H1 (cell line): ENCODE results near the gene LSM3. TPM values are rescaled to one million over a fixed set of nuclear protein-coding genes. Genes with fewer than 3 reads are reported as not detected.

Source experiments
- CTCF ChIA-PET: fragments of 300-600 bp; sonication (Branson Sonifier 250); formaldehyde crosslinking; loops from one replicate; lab custom pipeline; 2021; ENCODE audit not compliant: partially characterized antibody; lab: Charles Lee
- POLR2A ChIA-PET: fragments of 300-600 bp; sonication (Branson Sonifier 250); formaldehyde crosslinking; loops from one replicate; lab custom pipeline; 2021; ENCODE audit warnings: inconsistent platforms; ENCODE audit not compliant: partially characterized antibody; lab: Charles Lee
- DNase-seq, 2 experiments: peaks; one replicate each; pipeline versions ENCODE4 v3.0.0 to v3.0.0-alpha.2; 2010 to 2022; ENCODE audit warnings: low spot score in 2 of 2, low read depth in 1 of 2, mixed read lengths in 1 of 2
- FAIRE-seq: peaks from 2 replicates; lab custom pipeline; 2011; peaks lifted over from hg19 to GRCh38; lab: Jason Lieb, UNC
- H2AFZ ChIP-seq: 2 replicates; pipeline ENCODE4 v1.8.1; 2012; ENCODE audit warnings: low read length, inconsistent platforms
- H2AK5ac ChIP-seq: 2 replicates; pipeline ENCODE4 v1.6.1; 2013; ENCODE audit warnings: low read depth, low read length
- H2BK120ac ChIP-seq: replicated peaks from 2 replicates; pipeline ENCODE3; 2013; ENCODE audit warnings: low read depth, low read length, inconsistent platforms
- H2BK12ac ChIP-seq: 2 replicates; pipeline ENCODE4 v1.6.1; 2013; ENCODE audit warnings: low read depth, low read length
- H2BK15ac ChIP-seq: 2 replicates; pipeline ENCODE4 v1.6.1; 2013; ENCODE audit warnings: low read length
- H2BK20ac ChIP-seq: 2 replicates; pipeline ENCODE4 v1.6.1; 2013; ENCODE audit warnings: low read length
- H2BK5ac ChIP-seq: 2 replicates; pipeline ENCODE4 v1.6.1; 2013; ENCODE audit warnings: low read depth, low read length
- H3K14ac ChIP-seq: 2 replicates; pipeline ENCODE4 v1.6.1; 2013; ENCODE audit warnings: inconsistent platforms; ENCODE audit not compliant: insufficient read length
- H3K18ac ChIP-seq: 2 replicates; pipeline ENCODE4 v1.6.1; 2013; ENCODE audit warnings: low read length; ENCODE audit errors: extremely low read depth
- H3K23ac ChIP-seq: 2 replicates; pipeline ENCODE4 v1.6.1; 2013; ENCODE audit warnings: inconsistent platforms; ENCODE audit not compliant: insufficient read length
- H3K23me2 ChIP-seq: 2 replicates; pipeline ENCODE4 v1.6.1; 2013; ENCODE audit warnings: low read depth, low read length
- H3K27ac ChIP-seq: 2 replicates; pipeline ENCODE4 v1.6.1; 2011; ENCODE audit warnings: low read depth, low read length, inconsistent platforms
- H3K27me3 ChIP-seq, 4 experiments: replicated peaks in 1 of 4; 1 replicate in 1 of 4; 2 replicates in 3 of 4; pipeline versions ENCODE4 v1.6.1 to v1.8.1; 2011 to 2013; ENCODE audit warnings: low read length in 3 of 4, mild to moderate bottlenecking in 3 of 4, inconsistent platforms in 2 of 4, mixed read lengths in 2 of 4, moderate library complexity in 1 of 4; ENCODE audit not compliant: control insufficient read depth in 3 of 4, insufficient read depth in 3 of 4; ENCODE audit errors: extremely low read depth in 1 of 4
- H3K36me3 ChIP-seq, 4 experiments: 2 replicates each; pipeline versions ENCODE4 v1.6.1 to v1.8.1; 2011 to 2013; ENCODE audit warnings: mild to moderate bottlenecking in 4 of 4, low read length in 3 of 4, moderate library complexity in 2 of 4, control low read depth in 1 of 4, inconsistent platforms in 1 of 4; ENCODE audit not compliant: insufficient read depth in 4 of 4, control insufficient read depth in 2 of 4
- H3K4ac ChIP-seq: replicated peaks from 2 replicates; pipeline ENCODE3; 2013; ENCODE audit warnings: low read length, low read depth, mixed read lengths, inconsistent platforms; ENCODE audit not compliant: insufficient read length
- H3K4me1 ChIP-seq, 4 experiments: replicated peaks in 1 of 4; 1 replicate in 1 of 4; 2 replicates in 3 of 4; pipeline versions ENCODE4 v1.6.1 to v1.8.1; 2011 to 2013; ENCODE audit warnings: low read length in 3 of 4, inconsistent platforms in 2 of 4, mixed read lengths in 1 of 4; ENCODE audit not compliant: insufficient read depth in 4 of 4, control insufficient read depth in 3 of 4
- H3K4me2 ChIP-seq, 2 experiments: 2 replicates each; pipeline versions ENCODE4 v1.6.1 to v1.8.1; 2011 to 2013; ENCODE audit warnings: low read depth in 2 of 2, low read length in 2 of 2, control low read depth in 1 of 2, inconsistent platforms in 1 of 2, mild to moderate bottlenecking in 1 of 2; ENCODE audit not compliant: insufficient read depth in 1 of 2
- H3K4me3 ChIP-seq, 4 experiments: fragments of 200-600, 300-600 bp in 1 of 4; sonication (generic), shearing (Covaris generic), sonication (Bioruptor Twin) in 1 of 4; 2 replicates each; pipeline versions ENCODE4 v1.5.1 to v1.8.1; 2011 to 2016; ENCODE audit warnings: low read length in 4 of 4, low read depth in 3 of 4, control low read depth in 2 of 4, inconsistent platforms in 2 of 4, mild to moderate bottlenecking in 2 of 4, mixed read lengths in 1 of 4, moderate library complexity in 1 of 4; ENCODE audit not compliant: insufficient read depth in 2 of 4; ENCODE audit errors: extremely low read depth in 1 of 4
- H3K56ac ChIP-seq: replicated peaks from 2 replicates; pipeline ENCODE3; 2013; ENCODE audit warnings: low read depth, mild to moderate bottlenecking, mixed read lengths, low read length, inconsistent platforms; ENCODE audit not compliant: insufficient read length
- H3K79me1 ChIP-seq: 2 replicates; pipeline ENCODE4 v1.6.1; 2013; ENCODE audit warnings: low read depth, low read length, control low read depth
- H3K79me2 ChIP-seq, 2 experiments: 2 replicates each; pipeline versions ENCODE4 v1.6.1 to v1.8.1; 2012 to 2013; ENCODE audit warnings: low read length in 2 of 2, mild to moderate bottlenecking in 2 of 2, inconsistent platforms in 1 of 2; ENCODE audit not compliant: insufficient read depth in 2 of 2, control insufficient read depth in 1 of 2
- H3K9ac ChIP-seq, 4 experiments: replicated peaks in 1 of 4; 1 replicate in 1 of 4; 2 replicates in 3 of 4; pipeline versions ENCODE4 v1.6.1 to v1.8.1; 2011 to 2013; ENCODE audit warnings: low read depth in 3 of 4, low read length in 3 of 4, control low read depth in 2 of 4, mild to moderate bottlenecking in 2 of 4, moderate library complexity in 2 of 4, inconsistent platforms in 1 of 4; ENCODE audit errors: extremely low read depth in 1 of 4
- H3K9me3 ChIP-seq, 2 experiments: 2 replicates each; pipeline versions ENCODE4 v1.6.1 to v1.8.1; 2012 to 2013; ENCODE audit warnings: mild to moderate bottlenecking in 2 of 2, moderate library complexity in 2 of 2, control low read depth in 1 of 2, inconsistent platforms in 1 of 2, low read depth in 1 of 2, low read length in 1 of 2, mixed read lengths in 1 of 2; ENCODE audit not compliant: insufficient read depth in 2 of 2
- H4K20me1 ChIP-seq, 2 experiments: replicated peaks in 1 of 2; 2 replicates each; pipeline versions ENCODE3 to v1.8.1; 2011 to 2013; ENCODE audit warnings: inconsistent platforms in 2 of 2, low read length in 2 of 2, mild to moderate bottlenecking in 1 of 2; ENCODE audit not compliant: insufficient read depth in 2 of 2, control insufficient read depth in 1 of 2
- H4K5ac ChIP-seq: 2 replicates; pipeline ENCODE4 v1.6.1; 2013; ENCODE audit warnings: low read length, low read depth, mixed read lengths, inconsistent platforms; ENCODE audit not compliant: insufficient read length
- H4K8ac ChIP-seq: 2 replicates; pipeline ENCODE4 v1.8.0; 2013; ENCODE audit warnings: mild to moderate bottlenecking, moderate library complexity, low read length, inconsistent platforms; ENCODE audit not compliant: insufficient read depth; ENCODE audit errors: extremely low read depth
- H4K91ac ChIP-seq: replicated peaks from 2 replicates; pipeline ENCODE3; 2013; ENCODE audit warnings: low read length, mixed read lengths, inconsistent platforms; ENCODE audit not compliant: insufficient read length
- CTCF ChIP-seq, 3 experiments: IDR thresholded peaks; 1 replicate in 2 of 3; 2 replicates in 1 of 3; pipeline versions ENCODE4 v1.5.1 to v1.6.1; 2011; ENCODE audit warnings: low read length in 3 of 3, mild to moderate bottlenecking in 3 of 3, inconsistent platforms in 2 of 3, low read depth in 1 of 3, moderate library complexity in 1 of 3; ENCODE audit not compliant: insufficient read depth in 1 of 3; ENCODE audit errors: control extremely low read depth in 1 of 3
- EGR1 ChIP-seq: IDR thresholded peaks from 2 replicates; pipeline ENCODE4 v1.6.1; 2011; ENCODE audit warnings: low read depth, low read length, borderline replicate concordance
- EZH2 ChIP-seq: fragments of 200-600 bp; sonication (generic); IDR thresholded peaks from 2 replicates; pipeline ENCODE4 v1.7.1; 2012; ENCODE audit warnings: low read depth, mild to moderate bottlenecking, moderate library complexity, low read length, inconsistent platforms; ENCODE audit not compliant: severe bottlenecking
- GTF2F1 ChIP-seq: IDR thresholded peaks from 2 replicates; pipeline ENCODE4 v1.6.1; 2012; ENCODE audit warnings: low read depth, low read length, improper control_type of control experiment, borderline replicate concordance
- POU5F1 ChIP-seq: IDR thresholded peaks from 2 replicates; pipeline ENCODE4 v1.6.1; 2011; ENCODE audit warnings: low read depth, mild to moderate bottlenecking, low read length, moderate library complexity
- RAD21 ChIP-seq, 2 experiments: IDR thresholded peaks in 1 of 2; conservative IDR thresholded peaks in 1 of 2; 2 replicates each; pipeline ENCODE4 v1.6.1; 2011; ENCODE audit warnings: low read depth in 2 of 2, low read length in 2 of 2, improper control_type of control experiment in 1 of 2, inconsistent platforms in 1 of 2, mild to moderate bottlenecking in 1 of 2, moderate library complexity in 1 of 2
- SAP30 ChIP-seq: fragments of 300-600 bp; sonication (generic); IDR thresholded peaks from 2 replicates; pipeline ENCODE4 v1.7.1; 2012; ENCODE audit warnings: low read length, moderate library complexity, mild to moderate bottlenecking, inconsistent platforms; ENCODE audit not compliant: insufficient read depth, insufficient replicate concordance
- SIRT6 ChIP-seq: IDR thresholded peaks from one replicate; pipeline ENCODE4 v1.7.1; 2012; ENCODE audit warnings: low read length, inconsistent platforms
- USF2 ChIP-seq: IDR thresholded peaks from 2 replicates; pipeline ENCODE4 v1.6.1; 2011; ENCODE audit warnings: low read length, improper control_type of control experiment
- WGBS, 2 experiments: shearing (Covaris generic) in 1 of 2; methylation state at CpG; one replicate each; pipeline versions ENCODE4 v1.1.6 to v1.1.7; 2013 to 2015; ENCODE audit warnings: low lambda C conversion rate in 2 of 2, mixed read lengths in 2 of 2, inconsistent platforms in 1 of 2, low coverage in 1 of 2, missing lambda C conversion rate in 1 of 2; ENCODE audit not compliant: insufficient replicate concordance in 2 of 2, insufficient coverage in 1 of 2, insufficient read length in 1 of 2; ENCODE audit errors: extremely low coverage in 1 of 2, missing lambda C conversion rate in 1 of 2; 5-methylcytosine and 5-hydroxymethylcytosine counted together
- polyA plus RNA-seq, 7 experiments: library from polyadenylated mRNA; depleted of rRNA in 3 of 7; stranded (reverse) in 5 of 7; unstranded in 2 of 7; fragments of >200 nt in 5 of 7; fragments of 200-250 nt in 2 of 7; gene quantifications; 1 replicate in 5 of 7; 2 replicates in 1 of 7; 4 replicates in 1 of 7; pipeline versions ENCODE4 v1.2.1 to v1.2.3, GENCODE V29; 2011 to 2013; ENCODE audit warnings: missing spikeins in 2 of 7, mixed read lengths in 2 of 7
- total RNA-seq: library from RNA; stranded (reverse); fragmentation: NEBNext Ultra II Directional; extraction: Animal tissue kit (Norgen Biotek cat#: 25700); gene quantifications from 2 replicates; pipeline ENCODE4 v1.2.1, GENCODE V29; 2021

LSM3 gene
- total and polyA plus RNA-seq, 2 of the 8 experiments (the other 6 are each of a cell fraction or from before 2014, with no cell fraction given): 7.1 to 25.4 TPM

GRCh38 chr3:14236902-14237301 is 58.3 kb downstream of the LSM3 start:
- WGBS, 2 experiments: 85% methylated on average over 3 of the region's 3 CpGs; no CpG with 5 or more reads in 1 of the 2 experiments
- TF ChIP-seq RAD21 (IDR thresholded peaks at IDR 0.05 in 1 of 2, conservative IDR thresholded peaks at IDR 0.05 in 1 of 2; ENCODE audit: low read depth in 2 of 2, low read length in 2 of 2) (no peak), CTCF (IDR thresholded peaks at IDR 0.05; ENCODE audit: control extremely low read depth in 1 of 3, insufficient read depth in 1 of 3, low read depth in 1 of 3, low read length in 3 of 3) (no peak), GTF2F1 (no peak), SIRT6 (no peak), EGR1 (no peak), POU5F1 (no peak), USF2 (no peak), EZH2 (no peak), SAP30 (no peak)

More at GRCh38 chr3:14236902-14237301, 58.3 kb downstream of the LSM3 start:
- Histone ChIP-seq H3K56ac (no peak overlapping the region), H3K79me2 (no peaks in the 10 kb centered on the region), H3K23me2 (no peaks in the 10 kb centered on the region), H2BK15ac (no peak overlapping the region), H2AK5ac (no peak overlapping the region), H2BK20ac (no peak overlapping the region), H3K27ac (no peak overlapping the region), H3K9me3 (peaks cover 4 to 6% of the 10 kb centered on the region in 2 experiments; a peak in 1 of 4 replicates), H4K20me1 (no peaks in the 10 kb centered on the region), H4K91ac (no peak overlapping the region), H3K23ac (no peak overlapping the region), H2AFZ (no peak overlapping the region), H4K5ac (no peak overlapping the region), H3K4me2 (no peak overlapping the region), H2BK12ac (no peak overlapping the region), H3K36me3 (no peaks in the 10 kb centered on the region), H2BK5ac (no peak overlapping the region), H4K8ac (no peak overlapping the region), H3K27me3 (no peaks in the 10 kb centered on the region), H3K14ac (no peak overlapping the region), H2BK120ac (no peak overlapping the region), H3K4me1 (no peaks in the 10 kb centered on the region), H3K4me3 (no peak overlapping the region), H3K79me1 (no peaks in the 10 kb centered on the region), H3K4ac (no peak overlapping the region), H3K18ac (no peak overlapping the region), H3K9ac (no peak overlapping the region)
- no peak for FAIRE-seq
- ChIA-PET POLR2A (no interaction called here), CTCF (interaction anchor here (0.9 to 2.3 kb wide), 4 partner anchors 33 to 272 kb away, joined by 3 to 6 read pairs (median 3); no protein-coding TSS in a partner anchor)
- no peak for DNase-seq
